DND-41 (cell line): ENCODE results near the gene GNPDA2.

Source experiments
- ATAC-seq: fragments of 200-7000 bp; cut with Tn5 transposase; 3 replicates; pipeline ENCODE4 v1.9.1; 2021; ENCODE audit warnings: low read depth; ENCODE audit not compliant: insufficient read depth
- DNase-seq: peaks from one replicate; pipeline ENCODE4 v3.0.0-alpha.2; 2020
- H2AFZ ChIP-seq: 2 replicates; pipeline ENCODE4 v1.6.0; 2012; ENCODE audit warnings: low read depth, low read length
- H3K27ac ChIP-seq: 2 replicates; pipeline ENCODE4 v1.5.1; 2012; ENCODE audit warnings: low read length, inconsistent platforms
- H3K27me3 ChIP-seq: fragments of 200-600 bp; sonication (generic); 2 replicates; pipeline ENCODE4 v1.6.0; 2012; ENCODE audit warnings: low read length, mild to moderate bottlenecking, inconsistent platforms; ENCODE audit not compliant: insufficient read depth, poor library complexity
- H3K36me3 ChIP-seq: 2 replicates; pipeline ENCODE4 v1.5.1; 2012; ENCODE audit warnings: low read length, inconsistent platforms; ENCODE audit not compliant: insufficient read depth
- H3K4me1 ChIP-seq: 2 replicates; pipeline ENCODE4 v1.5.1; 2012; ENCODE audit warnings: mild to moderate bottlenecking, low read length; ENCODE audit not compliant: insufficient read depth
- H3K4me2 ChIP-seq: 2 replicates; pipeline ENCODE4 v1.6.0; 2012; ENCODE audit warnings: mild to moderate bottlenecking, moderate library complexity, low read length, inconsistent platforms; ENCODE audit not compliant: insufficient read depth
- H3K4me3 ChIP-seq, 2 experiments: fragments of 200-600 bp in 1 of 2; shearing (Covaris generic) in 1 of 2; 2 replicates each; pipeline ENCODE4 v1.5.1; 2012 to 2016; ENCODE audit warnings: inconsistent platforms in 2 of 2, low read length in 2 of 2, mild to moderate bottlenecking in 2 of 2, low read depth in 1 of 2, moderate library complexity in 1 of 2
- H3K79me2 ChIP-seq: 2 replicates; pipeline ENCODE4 v1.6.0; 2012; ENCODE audit warnings: low read length, inconsistent platforms; ENCODE audit not compliant: insufficient read depth
- H3K9ac ChIP-seq: 2 replicates; pipeline ENCODE4 v1.6.0; 2012; ENCODE audit warnings: low read depth, mild to moderate bottlenecking, inconsistent platforms, low read length, moderate library complexity
- H3K9me3 ChIP-seq: 2 replicates; pipeline ENCODE4 v1.5.1; 2012; ENCODE audit warnings: low read length, moderate library complexity, mild to moderate bottlenecking, inconsistent platforms; ENCODE audit not compliant: insufficient read depth, severe bottlenecking
- H4K20me1 ChIP-seq: 2 replicates; pipeline ENCODE4 v1.6.0; 2012; ENCODE audit warnings: low read length; ENCODE audit not compliant: insufficient read depth
- CTCF ChIP-seq: IDR thresholded peaks from 2 replicates; pipeline ENCODE4 v1.5.1; 2012; ENCODE audit warnings: borderline replicate concordance, low read length, moderate library complexity, mild to moderate bottlenecking; ENCODE audit not compliant: poor library complexity, severe bottlenecking; ENCODE audit errors: extremely low read depth
- EZH2 ChIP-seq: IDR thresholded peaks from 3 replicates; pipeline ENCODE4 v1.6.1; 2012; ENCODE audit warnings: borderline replicate concordance, low read depth, mild to moderate bottlenecking, moderate library complexity, low read length, inconsistent platforms; ENCODE audit not compliant: severe bottlenecking

Gene GNPDA2

GRCh38 chr4:44716597-44716996, 9.8 kb downstream of the GNPDA2 start:
- no peak overlapping the region for H3K9ac ChIP-seq
- no peaks in the 10 kb centered on the region for H3K27me3 ChIP-seq
- TF ChIP-seq CTCF (no peak), EZH2 (no peak)
- ATAC-seq = no peak
- peaks cover 11% of the 10 kb centered on the region; the same call in 1 of the 2 replicates for H4K20me1 ChIP-seq
- H3K4me3 ChIP-seq = no peak overlapping the region
- H2AFZ ChIP-seq = no peak overlapping the region
- no peak overlapping the region for H3K27ac ChIP-seq
- H3K9me3 ChIP-seq = no peaks in the 10 kb centered on the region
- H3K4me1 ChIP-seq = no peaks in the 10 kb centered on the region
- no peaks in the 10 kb centered on the region for H3K36me3 ChIP-seq
- no peak for DNase-seq
- H3K79me2 ChIP-seq = peaks cover 58% of the 10 kb centered on the region
- H3K4me2 ChIP-seq = no peak overlapping the region

GRCh38 chr4:44713125-44713524, 13.2 kb downstream of the GNPDA2 start:
- Histone ChIP-seq H4K20me1 (no peaks in the 10 kb centered on the region; the same call in 1 of the 2 replicates), H3K4me1 (no peaks in the 10 kb centered on the region), H3K9me3 (no peaks in the 10 kb centered on the region), H3K79me2 (peaks cover 34% of the 10 kb centered on the region), H2AFZ (no peak overlapping the region), H3K9ac (no peak overlapping the region), H3K27me3 (no peaks in the 10 kb centered on the region), H3K4me3 (no peak overlapping the region), H3K27ac (no peak overlapping the region), H3K4me2 (no peak overlapping the region), H3K36me3 (peaks cover 6% of the 10 kb centered on the region; the same call in 1 of the 2 replicates)
- DNase-seq (no peak), ATAC-seq (no peak)
- no peak for TF ChIP-seq CTCF
- TF ChIP-seq EZH2 = no peak

- TF ChIP-seq CTCF (no peak), EZH2 (no peak)
- H2AFZ ChIP-seq = no peak overlapping the region
- DNase-seq (no peak), ATAC-seq (no peak)
- H3K36me3 ChIP-seq = peaks cover 66% of the 10 kb centered on the region
- H3K4me1 ChIP-seq = no peaks in the 10 kb centered on the region
- no peaks in the 10 kb centered on the region for H3K27me3 ChIP-seq
- no peak overlapping the region for H3K4me3 ChIP-seq
- H3K9me3 ChIP-seq = no peaks in the 10 kb centered on the region
- no peak overlapping the region for H3K27ac ChIP-seq
- H3K79me2 ChIP-seq = no peaks in the 10 kb centered on the region
- no peak overlapping the region for H3K9ac ChIP-seq
- H4K20me1 ChIP-seq = no peaks in the 10 kb centered on the region; the same call in 1 of the 2 replicates
- no peak overlapping the region for H3K4me2 ChIP-seq
These were observed 21.7 kb downstream of the GNPDA2 start for GRCh38 chr4:44704673-44705072.

GRCh38 chr4:44701037-44701436, 25.3 kb downstream of the GNPDA2 start:
- Histone ChIP-seq H3K4me3 (no peak overlapping the region), H3K79me2 (no peaks in the 10 kb centered on the region), H3K4me1 (no peaks in the 10 kb centered on the region), H4K20me1 (no peaks in the 10 kb centered on the region), H3K9me3 (no peaks in the 10 kb centered on the region), H3K27ac (no peak overlapping the region), H3K36me3 (peaks cover 78% of the 10 kb centered on the region), H3K9ac (no peak overlapping the region), H3K4me2 (no peak overlapping the region), H3K27me3 (no peaks in the 10 kb centered on the region), H2AFZ (no peak overlapping the region)
- TF ChIP-seq EZH2 (no peak), CTCF (no peak)
- ATAC-seq (no peak), DNase-seq (no peak)
